GM18867 (cell line): Measurements from ENCODE around the gene FBLN2.

Source experiments
- ATAC-seq: cut with Tn5 transposase; IDR thresholded peaks from one replicate; pipeline ENCODE4 v1.9.1; 2021; ENCODE audit warnings: mild to moderate bottlenecking, moderate library complexity; ENCODE audit not compliant: unreplicated experiment

The FBLN2 gene

DNA sequence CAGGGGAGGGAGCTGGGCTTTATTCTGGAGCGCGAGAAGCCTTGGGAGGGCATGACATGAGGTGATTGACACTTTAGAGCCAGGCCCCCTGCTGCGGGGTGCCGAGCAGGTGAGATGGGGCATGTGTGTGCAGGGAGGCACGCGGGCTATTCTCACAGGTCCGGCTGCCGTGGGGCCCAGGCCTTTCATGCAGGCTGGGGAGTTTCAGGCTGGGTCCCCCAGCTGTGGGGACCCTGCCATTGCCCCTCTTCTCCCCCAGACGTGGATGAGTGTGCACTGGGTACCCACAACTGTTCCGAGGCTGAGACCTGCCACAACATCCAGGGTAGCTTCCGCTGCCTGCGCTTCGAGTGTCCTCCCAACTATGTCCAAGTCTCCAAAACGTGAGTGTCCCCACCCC is 87.3 kb downstream of the FBLN2 start:
- no peak for ATAC-seq

DNA sequence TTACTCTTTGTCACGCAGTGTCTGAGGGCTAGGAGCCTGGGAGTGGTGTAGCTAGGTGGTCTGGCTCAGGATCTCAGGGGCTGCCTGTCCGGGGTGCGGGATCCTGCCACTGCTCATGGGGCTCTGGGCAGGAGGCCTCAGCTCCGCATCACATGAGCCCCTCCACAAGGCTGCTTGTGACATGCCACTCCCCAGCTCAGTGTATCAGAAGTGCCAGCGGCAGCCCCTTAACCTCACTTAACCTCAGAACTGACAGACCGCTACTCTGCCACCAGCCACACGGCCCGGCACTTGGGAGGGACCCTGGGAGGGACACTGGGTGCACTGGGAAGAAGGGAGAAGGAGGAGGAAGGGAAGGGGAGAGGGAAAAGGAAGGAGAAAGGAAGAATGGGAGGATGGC is 87.9 kb downstream of the FBLN2 start:
- no peak for ATAC-seq

GRCh38 chr3:13637311-13637891 is 88.5 kb downstream of the FBLN2 start:
- ATAC-seq = no peak

- ATAC-seq = no peak
Measured at GRCh38 chr3:13637953-13638352, 89.0 kb downstream of the FBLN2 start.

DNA sequence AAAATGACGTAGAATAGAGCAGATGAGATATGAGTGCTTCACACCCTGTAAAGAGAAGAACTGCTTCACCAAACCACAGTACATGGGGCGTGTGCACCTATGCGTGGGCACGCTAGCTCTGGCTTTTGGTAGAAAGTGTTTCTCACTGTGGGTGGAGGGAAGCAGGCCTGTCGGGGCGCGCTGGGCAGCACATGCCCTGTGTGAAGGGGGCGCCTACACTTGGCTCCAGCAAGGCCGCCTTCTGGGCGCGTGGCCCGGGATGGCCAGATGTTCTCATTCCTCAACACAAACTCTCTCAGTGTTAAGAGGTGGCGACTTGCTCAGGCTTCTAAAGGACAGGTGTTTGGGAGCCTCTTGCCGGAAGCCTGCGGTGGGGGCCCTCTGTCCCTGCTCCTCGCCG is 90.0 kb downstream of the FBLN2 start:
- no peak for ATAC-seq

DNA sequence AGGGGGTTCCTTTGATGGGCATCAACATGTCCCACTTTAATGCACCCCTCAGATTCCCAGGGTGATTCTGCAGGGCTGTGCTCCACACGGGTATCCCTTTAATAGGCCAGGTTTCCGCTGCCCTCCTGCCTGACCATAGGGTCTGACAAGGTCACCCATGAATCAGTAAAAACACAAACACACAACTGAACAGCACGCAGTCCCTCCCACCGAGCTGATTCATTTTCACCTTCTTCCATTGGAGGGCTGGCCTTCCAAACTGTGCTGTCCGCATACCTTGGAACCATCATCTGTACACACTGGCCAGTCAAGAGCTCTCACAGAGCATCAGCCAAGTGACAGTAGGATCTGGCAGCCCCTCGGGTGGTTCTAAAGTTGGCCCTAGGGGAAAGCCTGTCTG is 93.7 kb downstream of the FBLN2 start:
- ATAC-seq = no peak

GRCh38 chr3:13644341-13645117 is 95.6 kb downstream of the FBLN2 start:
- ATAC-seq = no peak

DNA sequence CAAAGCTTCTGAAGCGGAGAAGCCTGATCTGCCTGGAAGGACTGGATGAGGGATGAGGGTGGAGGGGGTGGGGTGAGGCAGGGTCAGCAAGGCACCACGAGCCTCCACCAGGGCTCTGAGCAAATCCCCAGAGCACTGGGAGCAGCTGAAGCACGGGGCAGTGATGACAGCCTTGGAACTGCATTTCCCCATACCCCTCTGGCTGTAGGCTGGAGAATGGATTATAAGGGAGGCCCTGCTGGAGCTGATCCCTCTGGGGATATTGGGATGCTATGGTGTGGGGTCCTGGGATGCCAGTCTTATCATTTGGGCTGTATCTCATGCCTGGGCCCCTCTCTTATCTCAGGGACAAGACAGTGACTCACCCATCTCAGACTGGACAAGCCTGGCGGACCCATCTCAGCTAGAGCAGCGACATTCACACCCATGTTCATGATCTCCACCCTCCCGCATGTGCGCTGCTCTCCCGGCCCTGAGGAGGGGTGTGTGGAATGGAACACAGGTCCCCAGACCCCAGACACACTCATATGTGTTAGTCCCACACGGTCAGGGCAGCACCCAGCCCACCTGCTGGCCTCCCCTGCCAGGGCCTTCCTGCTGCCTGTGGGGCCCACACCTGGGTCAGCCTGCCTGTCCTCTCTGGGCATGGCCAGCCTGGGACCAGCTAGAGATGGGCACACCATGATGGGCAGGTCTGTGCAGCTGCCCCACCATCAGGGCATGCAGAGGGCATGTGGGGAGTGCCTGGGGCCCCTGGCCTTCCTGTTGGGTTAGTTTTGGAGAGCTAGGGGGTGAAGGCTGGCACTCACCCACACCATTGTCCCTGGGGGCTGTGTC is 97.1 kb downstream of the FBLN2 start:
- no peak for ATAC-seq

DNA sequence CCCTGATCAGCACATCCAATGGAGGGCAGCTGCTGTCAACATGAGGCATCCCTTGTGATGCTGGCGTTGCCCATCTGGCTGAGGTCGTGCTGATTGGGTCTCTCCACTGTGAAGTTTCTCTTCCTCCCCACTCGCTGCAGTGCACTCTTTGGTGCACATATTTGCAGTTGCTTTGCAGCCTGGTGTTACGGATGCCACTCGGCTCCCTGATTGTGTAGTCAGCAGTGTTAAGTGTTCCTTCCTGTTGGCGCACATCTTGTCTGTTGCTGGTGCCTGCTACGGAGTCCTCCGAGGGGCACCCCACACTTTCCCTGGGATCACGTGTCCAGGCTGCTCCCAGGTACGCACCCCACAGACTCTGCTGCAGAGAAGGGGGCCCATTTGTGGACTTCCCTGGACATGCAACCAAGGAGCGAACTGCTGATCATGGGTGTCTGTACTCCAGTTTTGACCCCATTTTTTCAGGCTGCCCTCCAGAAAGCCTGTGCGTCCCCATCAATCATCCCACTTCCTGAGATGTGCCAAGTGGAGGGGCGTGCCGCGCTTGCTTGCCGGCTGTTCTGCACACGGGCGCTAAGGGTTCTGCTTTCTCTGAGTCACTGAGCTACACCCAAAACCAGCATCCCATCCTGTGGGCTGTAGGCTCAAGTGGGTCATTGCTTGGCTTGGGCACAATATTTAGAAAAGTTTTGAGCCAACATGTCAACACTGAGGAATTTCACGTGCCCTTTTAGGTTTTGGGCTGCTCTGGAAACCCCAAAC is 98.6 kb downstream of the FBLN2 start:
- no peak for ATAC-seq

DNA sequence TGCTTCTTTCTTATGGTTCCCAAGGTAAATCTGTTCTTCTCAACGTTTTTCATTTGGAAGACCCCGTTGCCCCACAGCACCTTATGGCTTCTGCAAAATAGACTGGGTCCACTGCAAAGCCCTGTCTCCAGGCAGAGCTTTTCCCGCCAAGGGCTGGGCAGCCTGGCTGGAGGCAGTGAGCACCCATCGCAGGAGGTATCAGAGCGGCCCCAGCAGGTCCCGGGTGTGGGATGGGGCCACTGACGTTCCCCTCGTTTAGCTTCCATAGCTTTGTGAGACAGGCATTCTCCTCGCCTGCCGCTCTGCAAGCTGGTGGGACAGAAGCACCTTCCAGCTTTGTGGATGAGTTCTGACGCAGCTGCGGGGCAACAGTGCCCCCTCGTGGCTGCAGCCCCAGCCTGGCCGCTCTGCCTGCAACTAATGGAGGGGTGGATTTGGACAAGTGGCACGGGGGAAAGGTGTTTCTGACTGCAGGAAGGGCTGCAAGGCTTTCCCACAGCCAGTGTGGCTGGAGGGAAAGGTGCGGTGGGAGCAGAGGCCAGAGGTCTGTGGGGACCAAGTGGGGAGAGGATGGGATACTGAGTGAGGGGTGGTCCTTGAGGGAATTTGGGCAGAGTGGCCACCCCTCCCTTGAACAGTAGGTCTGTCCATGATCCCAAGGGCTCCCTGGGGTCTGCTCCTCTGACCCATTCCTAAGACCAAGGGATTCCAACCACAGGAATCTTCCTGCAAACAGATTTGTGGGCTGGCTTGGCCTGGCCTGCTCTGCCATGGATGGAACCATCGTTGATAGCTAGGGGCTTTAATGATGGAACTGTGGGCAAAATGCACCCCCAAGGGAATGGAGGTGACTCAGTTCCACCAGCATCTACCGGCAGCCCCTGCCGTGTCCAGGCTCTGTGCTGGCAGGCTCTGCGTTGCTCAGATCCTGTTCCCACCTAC is 99.4 kb downstream of the FBLN2 start:
- peak; percentile 72 for ATAC-seq

GRCh38 chr3:13650210-13651056 is 101.5 kb downstream of the FBLN2 start:
- ATAC-seq = peak; percentile 59

DNA sequence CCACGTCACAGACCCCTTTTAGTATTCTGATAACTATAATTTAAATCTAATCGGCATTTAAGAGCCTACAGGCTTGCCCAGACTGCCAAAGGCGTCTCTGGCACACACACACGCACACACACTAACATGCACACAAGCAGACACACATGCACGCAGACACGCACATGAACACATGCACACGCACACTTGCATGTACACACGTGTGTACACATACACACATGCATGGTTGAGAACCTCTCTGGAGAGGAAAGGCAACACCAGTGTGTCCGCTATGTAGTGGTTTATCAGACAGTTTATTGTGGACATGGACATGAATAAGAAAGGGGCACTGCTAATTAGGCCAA is 102.1 kb downstream of the FBLN2 start:
- ATAC-seq = no peak

DNA sequence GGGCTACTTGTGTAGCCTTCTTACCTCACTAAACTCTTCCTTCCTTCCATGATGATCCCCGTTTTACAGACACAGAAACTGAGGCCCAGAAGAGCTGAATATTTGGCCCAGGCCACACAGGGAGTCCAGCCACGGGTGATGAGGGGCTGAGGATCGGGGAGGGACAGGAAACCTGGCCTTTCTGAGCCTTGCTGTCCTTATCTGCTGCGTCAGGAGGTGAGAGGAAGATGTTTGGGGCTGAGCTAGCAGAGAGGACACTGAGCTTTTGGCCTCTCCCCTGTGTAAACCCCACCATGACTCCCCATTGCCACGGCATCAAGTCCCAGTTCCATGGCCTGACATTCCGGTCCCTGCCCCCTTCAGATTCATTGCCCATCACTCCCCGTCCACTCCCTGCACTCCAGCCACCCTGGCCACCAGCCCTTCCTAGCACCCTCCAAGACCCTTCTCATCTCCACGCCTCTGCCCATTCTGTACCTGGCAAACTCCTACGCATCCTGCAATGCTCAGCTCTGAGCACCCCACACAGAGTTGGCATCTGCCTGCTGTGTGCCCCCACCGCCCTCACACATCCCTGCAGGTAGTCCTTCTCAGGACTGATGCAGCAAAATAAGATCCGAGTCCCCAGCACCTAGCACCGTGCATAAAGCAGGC is 103.0 kb downstream of the FBLN2 start:
- no peak for ATAC-seq

DNA sequence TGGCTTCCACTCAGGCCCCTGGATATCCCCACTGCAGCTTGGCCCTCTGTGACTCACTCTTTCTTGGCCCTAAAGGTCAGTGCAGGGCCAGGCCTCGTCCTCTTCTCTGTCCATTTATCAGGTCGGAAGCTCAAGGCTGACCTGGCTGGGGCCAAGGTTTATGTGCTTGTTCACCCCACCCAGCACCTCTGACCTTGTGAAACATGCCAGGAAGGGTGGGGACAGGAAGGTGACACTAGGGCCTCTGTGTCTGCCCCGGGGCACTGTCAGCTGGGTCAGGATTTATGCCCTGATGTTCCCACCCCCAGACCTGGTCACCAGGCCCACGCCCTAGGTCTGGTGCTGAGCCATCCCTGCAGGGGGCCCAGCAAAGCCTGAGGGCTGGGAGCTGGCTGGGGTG is 103.8 kb downstream of the FBLN2 start:
- ATAC-seq = no peak

- ATAC-seq = no peak
Measured at GRCh38 chr3:13653631-13654279, 104.8 kb downstream of the FBLN2 start.

- ATAC-seq = no peak
Measured at GRCh38 chr3:13654330-13655060, 105.6 kb downstream of the FBLN2 start.

DNA sequence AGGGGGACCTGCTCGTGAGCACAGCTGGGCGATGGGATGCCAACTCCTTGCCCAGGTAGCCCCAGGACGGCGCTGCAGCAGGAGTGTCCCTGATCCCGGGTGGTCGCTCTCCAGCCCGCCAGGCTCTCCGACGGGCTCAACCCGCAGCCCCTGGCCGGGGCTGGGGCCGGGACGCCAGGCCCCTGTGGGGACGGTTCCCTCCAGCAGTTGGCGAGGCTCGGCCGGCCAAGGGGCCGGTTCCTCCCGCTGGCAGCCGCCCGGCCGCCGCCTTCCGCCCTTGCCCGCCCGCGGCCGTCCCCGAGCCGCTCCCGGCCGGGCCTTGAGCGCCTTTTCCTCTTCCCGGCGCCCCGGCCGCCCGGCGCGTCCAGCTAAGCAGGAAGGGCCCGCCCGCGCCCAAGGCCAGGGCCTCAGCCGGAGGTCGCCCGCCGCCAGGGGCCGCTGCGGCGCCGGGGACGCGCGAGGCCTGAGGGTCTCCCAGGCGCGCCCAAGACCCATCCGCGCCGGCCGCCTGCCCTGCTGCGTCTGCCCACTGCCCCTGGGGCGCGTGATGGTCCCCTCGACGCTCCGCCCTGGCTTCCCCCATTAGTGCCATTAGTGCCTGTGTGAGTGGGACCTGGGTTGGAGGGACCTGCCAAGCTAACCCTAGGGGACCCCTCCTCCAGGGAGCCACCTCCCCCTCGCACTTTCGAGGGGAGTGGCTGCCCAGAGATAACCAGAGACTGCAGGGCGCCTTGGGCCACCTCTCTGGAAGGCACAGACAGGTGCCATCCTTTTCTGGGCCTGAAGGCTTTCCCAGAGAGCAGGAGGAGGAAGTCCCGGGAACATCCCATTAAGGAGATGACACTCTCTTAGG is 106.4 kb downstream of the FBLN2 start:
- no peak for ATAC-seq
